ENCODE data around the gene GRAMD1B.

DNA sequence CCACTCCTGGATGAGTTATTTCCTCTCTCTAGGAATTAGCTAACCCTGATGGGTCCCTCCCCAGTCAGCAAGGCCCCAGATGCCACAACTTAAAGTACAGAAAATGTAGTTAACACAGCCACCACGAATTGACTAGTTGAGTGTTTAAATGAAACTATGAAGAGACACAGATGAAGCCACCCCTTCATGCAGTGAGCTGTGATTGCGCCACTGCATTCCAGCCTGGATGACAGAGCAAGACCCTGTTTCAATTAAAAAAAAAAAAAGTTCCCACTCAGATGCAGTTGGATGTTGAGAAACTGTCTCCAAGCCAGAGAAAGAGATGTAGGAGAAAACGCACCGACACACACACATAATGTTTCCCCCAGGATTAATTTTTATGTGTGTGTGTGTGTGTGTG is 171.1 kb downstream of the GRAMD1B start:
- TF ChIP-seq, protein P1, sequence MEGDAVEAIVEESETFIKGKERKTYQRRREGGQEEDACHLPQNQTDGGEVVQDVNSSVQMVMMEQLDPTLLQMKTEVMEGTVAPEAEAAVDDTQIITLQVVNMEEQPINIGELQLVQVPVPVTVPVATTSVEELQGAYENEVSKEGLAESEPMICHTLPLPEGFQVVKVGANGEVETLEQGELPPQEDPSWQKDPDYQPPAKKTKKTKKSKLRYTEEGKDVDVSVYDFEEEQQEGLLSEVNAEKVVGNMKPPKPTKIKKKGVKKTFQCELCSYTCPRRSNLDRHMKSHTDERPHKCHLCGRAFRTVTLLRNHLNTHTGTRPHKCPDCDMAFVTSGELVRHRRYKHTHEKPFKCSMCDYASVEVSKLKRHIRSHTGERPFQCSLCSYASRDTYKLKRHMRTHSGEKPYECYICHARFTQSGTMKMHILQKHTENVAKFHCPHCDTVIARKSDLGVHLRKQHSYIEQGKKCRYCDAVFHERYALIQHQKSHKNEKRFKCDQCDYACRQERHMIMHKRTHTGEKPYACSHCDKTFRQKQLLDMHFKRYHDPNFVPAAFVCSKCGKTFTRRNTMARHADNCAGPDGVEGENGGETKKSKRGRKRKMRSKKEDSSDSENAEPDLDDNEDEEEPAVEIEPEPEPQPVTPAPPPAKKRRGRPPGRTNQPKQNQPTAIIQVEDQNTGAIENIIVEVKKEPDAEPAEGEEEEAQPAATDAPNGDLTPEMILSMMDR (IDR thresholded peaks at IDR 0.05; ENCODE audit: low read depth, low read length, poor library complexity, severe bottlenecking), result no peak
- no peak for TF ChIP-seq EZH2phosphoT487 (IDR thresholded peaks at IDR 0.05; ENCODE audit: borderline replicate concordance, low read length)

All from DOHH2 (cell line).